HG03025 (cell line): ENCODE results near the gene ASCC3.
"Not testable (repeated sequence)": the region's sequence is repeated elsewhere in the genome, so short reads cannot be mapped to it uniquely, and the experiment has no call there.

Source experiments
- ATAC-seq: cut with Tn5 transposase; IDR thresholded peaks from one replicate; pipeline ENCODE4 v1.9.1; 2021; ENCODE audit warnings: mild to moderate bottlenecking, moderate library complexity; ENCODE audit not compliant: unreplicated experiment, low FRiP score

Gene ASCC3

GRCh38 chr6:100880853-100881706 is at the start of gene ASCC3:
Gene ASCC3, minus strand, starts transcription at chr6:100881329. Its CDS starts 13,332 bp downstream, at chr6:100867997.
- peak; percentile 97 for ATAC-seq

GRCh38 chr6:100925749-100926148 is 44.6 kb upstream of the ASCC3 start:
- no peak for ATAC-seq

GRCh38 chr6:100924534-100925227 is 43.6 kb upstream of the ASCC3 start:
- no peak for ATAC-seq

GRCh38 chr6:100923481-100924165 is 42.5 kb upstream of the ASCC3 start:
- ATAC-seq, result no peak

GRCh38 chr6:100920028-100920605 is 39.0 kb upstream of the ASCC3 start:
- no peak for ATAC-seq

GRCh38 chr6:100918152-100918551 is 37.0 kb upstream of the ASCC3 start:
- no peak for ATAC-seq

- no peak for ATAC-seq
Observed at GRCh38 chr6:100915876-100916275, 34.7 kb upstream of the ASCC3 start.

- ATAC-seq, result no peak
Observed at GRCh38 chr6:100913400-100914276, 32.5 kb upstream of the ASCC3 start.

GRCh38 chr6:100906325-100906724 is 25.2 kb upstream of the ASCC3 start:
- ATAC-seq, result no peak

- ATAC-seq, result no peak
Observed at GRCh38 chr6:100905067-100905466, 23.9 kb upstream of the ASCC3 start.

- no peak for ATAC-seq
Observed at GRCh38 chr6:100904316-100904715, 23.2 kb upstream of the ASCC3 start.

GRCh38 chr6:100901582-100901981 is 20.5 kb upstream of the ASCC3 start:
- ATAC-seq, result no peak

- ATAC-seq, result no peak
Observed at GRCh38 chr6:100899202-100899601, 18.1 kb upstream of the ASCC3 start.

- no peak for ATAC-seq
Observed at GRCh38 chr6:100897671-100898070, 16.5 kb upstream of the ASCC3 start.

- ATAC-seq, result no peak
Observed at GRCh38 chr6:100893743-100894142, 12.6 kb upstream of the ASCC3 start.

GRCh38 chr6:100892693-100893092 is 11.6 kb upstream of the ASCC3 start:
- ATAC-seq, result no peak

GRCh38 chr6:100892116-100892515 is 11.0 kb upstream of the ASCC3 start:
- no peak for ATAC-seq

- no peak for ATAC-seq
Observed at GRCh38 chr6:100891079-100891478, 9.9 kb upstream of the ASCC3 start.

- ATAC-seq, result not testable (repeated sequence)
Observed at GRCh38 chr6:100890646-100891045, 9.5 kb upstream of the ASCC3 start.

GRCh38 chr6:100889351-100889750 is 8.2 kb upstream of the ASCC3 start:
- ATAC-seq, result no peak
